Prostate gland (tissue), 2 donors: Measurements from ENCODE around the gene MTMR3.

Source experiments
- POLR2A ChIP-seq: fragments of 450-650 bp; IDR thresholded peaks from one replicate; pipeline ENCODE4 v1.6.1; 2016; ENCODE audit warnings: antibody characterized with exemption, mild to moderate bottlenecking
- POLR2AphosphoS5 ChIP-seq: sonication (generic); formaldehyde crosslinking; IDR thresholded peaks from one replicate; pipeline ENCODE4 v1.6.1; 2017; ENCODE audit warnings: antibody characterized with exemption
- TF ChIP-seq, protein P1 (sequence below), 4 experiments: fragments of 200-600 bp in 2 of 4; fragments of 450-650 bp in 2 of 4; sonication (generic) in 2 of 4; IDR thresholded peaks; 1 replicate in 3 of 4; 2 replicates in 1 of 4; pipeline ENCODE4 v1.5.1; 2016 to 2019; ENCODE audit warnings: antibody characterized with exemption in 4 of 4, mild to moderate bottlenecking in 2 of 4, moderate library complexity in 2 of 4

GRCh38 chr22:30077279-30077880 lies 194.4 kb downstream of the MTMR3 start:
- TF ChIP-seq, protein P1, sequence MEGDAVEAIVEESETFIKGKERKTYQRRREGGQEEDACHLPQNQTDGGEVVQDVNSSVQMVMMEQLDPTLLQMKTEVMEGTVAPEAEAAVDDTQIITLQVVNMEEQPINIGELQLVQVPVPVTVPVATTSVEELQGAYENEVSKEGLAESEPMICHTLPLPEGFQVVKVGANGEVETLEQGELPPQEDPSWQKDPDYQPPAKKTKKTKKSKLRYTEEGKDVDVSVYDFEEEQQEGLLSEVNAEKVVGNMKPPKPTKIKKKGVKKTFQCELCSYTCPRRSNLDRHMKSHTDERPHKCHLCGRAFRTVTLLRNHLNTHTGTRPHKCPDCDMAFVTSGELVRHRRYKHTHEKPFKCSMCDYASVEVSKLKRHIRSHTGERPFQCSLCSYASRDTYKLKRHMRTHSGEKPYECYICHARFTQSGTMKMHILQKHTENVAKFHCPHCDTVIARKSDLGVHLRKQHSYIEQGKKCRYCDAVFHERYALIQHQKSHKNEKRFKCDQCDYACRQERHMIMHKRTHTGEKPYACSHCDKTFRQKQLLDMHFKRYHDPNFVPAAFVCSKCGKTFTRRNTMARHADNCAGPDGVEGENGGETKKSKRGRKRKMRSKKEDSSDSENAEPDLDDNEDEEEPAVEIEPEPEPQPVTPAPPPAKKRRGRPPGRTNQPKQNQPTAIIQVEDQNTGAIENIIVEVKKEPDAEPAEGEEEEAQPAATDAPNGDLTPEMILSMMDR (IDR thresholded peaks at IDR 0.05): no peak
- TF ChIP-seq POLR2A (no peak), POLR2AphosphoS5 (no peak)
